Lower leg skin (tissue), 3 donors: Measurements from ENCODE around the gene ALPG.

Experiments used
- CTCF ChIP-seq, 3 donors: fragments of 450-650 bp; IDR thresholded peaks; one replicate each; pipeline ENCODE4 v1.5.1; 2016; ENCODE audit warnings: antibody characterized with exemption in 3 of 3, mild to moderate bottlenecking in 3 of 3, moderate library complexity in 2 of 3
- POLR2A ChIP-seq, 2 donors: fragments of 450-650 bp; IDR thresholded peaks; one replicate each; pipeline ENCODE4 v1.6.1; 2016 to 2017; ENCODE audit warnings: antibody characterized with exemption in 2 of 2, mild to moderate bottlenecking in 1 of 2, moderate library complexity in 1 of 2

- TF ChIP-seq POLR2A (IDR thresholded peaks at IDR 0.05) (no peak), CTCF (IDR thresholded peaks at IDR 0.05) (no peak)
Observed at GRCh38 chr2:232384466-232384865, 22.2 kb upstream of the ALPG start.
